ENCODE measurements around the gene ESF1. TPM values are rescaled to one million over a fixed set of nuclear protein-coding genes. Genes with fewer than 3 reads are reported as not detected.

Gene ESF1, protein sequence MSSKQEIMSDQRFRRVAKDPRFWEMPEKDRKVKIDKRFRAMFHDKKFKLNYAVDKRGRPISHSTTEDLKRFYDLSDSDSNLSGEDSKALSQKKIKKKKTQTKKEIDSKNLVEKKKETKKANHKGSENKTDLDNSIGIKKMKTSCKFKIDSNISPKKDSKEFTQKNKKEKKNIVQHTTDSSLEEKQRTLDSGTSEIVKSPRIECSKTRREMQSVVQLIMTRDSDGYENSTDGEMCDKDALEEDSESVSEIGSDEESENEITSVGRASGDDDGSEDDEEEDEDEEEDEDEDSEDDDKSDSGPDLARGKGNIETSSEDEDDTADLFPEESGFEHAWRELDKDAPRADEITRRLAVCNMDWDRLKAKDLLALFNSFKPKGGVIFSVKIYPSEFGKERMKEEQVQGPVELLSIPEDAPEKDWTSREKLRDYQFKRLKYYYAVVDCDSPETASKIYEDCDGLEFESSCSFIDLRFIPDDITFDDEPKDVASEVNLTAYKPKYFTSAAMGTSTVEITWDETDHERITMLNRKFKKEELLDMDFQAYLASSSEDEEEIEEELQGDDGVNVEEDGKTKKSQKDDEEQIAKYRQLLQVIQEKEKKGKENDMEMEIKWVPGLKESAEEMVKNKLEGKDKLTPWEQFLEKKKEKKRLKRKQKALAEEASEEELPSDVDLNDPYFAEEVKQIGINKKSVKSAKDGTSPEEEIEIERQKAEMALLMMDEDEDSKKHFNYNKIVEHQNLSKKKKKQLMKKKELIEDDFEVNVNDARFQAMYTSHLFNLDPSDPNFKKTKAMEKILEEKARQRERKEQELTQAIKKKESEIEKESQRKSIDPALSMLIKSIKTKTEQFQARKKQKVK
- total RNA-seq (10 to 100 TPM in 4 of 5 donors, 1 to 10 TPM in 1; 9.4 to 14.2 (median 12.2) TPM), total RNA-seq (22.5 to 210 (median 32.6) reads per million in 29 experiments)
- 13.2 TPM for total RNA-seq (2013)

DNA sequence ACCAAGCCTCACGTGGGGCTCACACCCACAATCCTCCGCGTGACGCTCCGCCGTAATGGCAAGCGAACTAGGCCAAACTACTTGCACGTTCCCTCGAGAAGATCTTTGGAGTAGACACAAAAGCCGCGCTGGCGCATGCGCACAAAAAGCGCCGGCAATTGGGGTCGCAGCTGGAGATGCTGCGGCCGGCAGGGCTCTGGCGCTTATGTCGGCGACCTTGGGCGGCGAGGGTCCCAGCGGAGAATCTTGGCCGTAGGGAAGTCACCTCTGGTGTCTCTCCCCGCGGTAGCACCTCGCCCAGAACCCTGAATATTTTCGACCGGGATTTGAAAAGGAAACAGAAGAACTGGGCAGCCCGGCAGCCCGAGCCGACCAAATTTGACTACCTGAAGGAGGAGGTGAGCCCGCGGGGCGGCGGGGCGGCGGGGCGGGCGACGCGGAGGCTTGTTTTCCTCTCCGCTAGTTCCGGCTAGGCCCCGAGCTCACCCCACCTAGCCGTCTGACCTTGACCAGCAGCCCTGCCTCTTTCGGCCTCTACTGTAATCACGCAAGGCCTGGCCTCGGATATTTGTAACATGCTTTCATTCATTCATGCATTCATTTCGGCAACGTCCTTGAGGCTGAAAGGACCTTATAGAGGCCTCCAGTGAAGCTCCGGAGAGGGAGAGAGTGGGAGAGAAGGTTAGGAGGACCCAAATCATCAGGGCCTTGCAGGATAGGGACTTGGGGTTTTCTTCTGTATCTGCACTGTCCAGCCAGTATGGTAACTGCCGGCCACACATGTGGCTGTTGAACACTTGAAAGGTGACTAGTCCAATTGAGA, at the start of gene ESF1, which contains the start of gene NDUFAF5:
TSS of gene ESF1 (minus strand) at position 27 of the 823 bp plus-strand sequence. CDS start 1,779 bp downstream, outside the sequence.
TSS of gene NDUFAF5 (plus strand) at position 136 of the 823 bp plus-strand sequence. CDS start at position 177, 41 bp downstream.
- ATAC-seq (replicated peaks in 1 of 4), result peak; percentile 96 to 98 (median 97)
- Histone ChIP-seq H3K36me3 (ENCODE audit: control insufficient read depth in 2 of 2, extremely low read depth in 1 of 2, insufficient read depth in 1 of 2, low read length in 1 of 2) (peaks cover 0 to 18% of the 10 kb centered on the region in 2 donors), H3K9me3 (no peaks in the 10 kb centered on the region), H3K4me3 (ENCODE audit: control insufficient read depth in 1 of 2, extremely low read depth in 1 of 2, low read length in 1 of 2) (peak within 1 kb of the TSS; percentile 89 to 91), H3K27ac (ENCODE audit: low read length) (peak within 1 kb of the TSS; percentile 90), H3K4me1 (ENCODE audit: control insufficient read depth in 1 of 2, extremely low read depth in 1 of 2, insufficient read depth in 2 of 2, low read length in 2 of 2) (peaks cover 14 to 30% of the 10 kb centered on the region in 2 experiments), H3K27me3 (replicated peaks in 1 of 2; ENCODE audit: control insufficient read depth in 2 of 2, extremely low read depth in 1 of 2, insufficient read depth in 2 of 2, low read length in 1 of 2) (no peaks in the 10 kb centered on the region)
- peak; percentile 81 to 94 (median 89) for DNase-seq
- ChIA-PET POLR2A (interaction anchor here in 1 of 2 donors (0.6 kb wide), 1 partner anchor 20 kb away, joined by 3 read pairs; no protein-coding TSS in a partner anchor), CTCF (interaction anchor here (1.2 to 4.0 kb wide), 3 partner anchors 11 to 13 kb away, joined by 3 to 39 read pairs (median 24); no protein-coding TSS in a partner anchor)
- WGBS (ENCODE audit: insufficient coverage), result under 1% methylated on average over 53 of the region's 54 CpGs
- H3K9me3 Mint-ChIP-seq, result no peaks in the 10 kb centered on the region
- H3K27ac Mint-ChIP-seq, result peak within 1 kb of the TSS; percentile 96 to 97
- peak within 1 kb of the TSS; percentile 97 to 100 (median 99) for H3K4me3 Mint-ChIP-seq
- H3K27me3 Mint-ChIP-seq, result no peaks in the 10 kb centered on the region
- peaks cover 30% of the 10 kb centered on the region for H3K36me3 Mint-ChIP-seq
- H3K4me1 Mint-ChIP-seq, result peaks cover 64 to 71% (median 66%) of the 10 kb centered on the region in 3 donors

DNA sequence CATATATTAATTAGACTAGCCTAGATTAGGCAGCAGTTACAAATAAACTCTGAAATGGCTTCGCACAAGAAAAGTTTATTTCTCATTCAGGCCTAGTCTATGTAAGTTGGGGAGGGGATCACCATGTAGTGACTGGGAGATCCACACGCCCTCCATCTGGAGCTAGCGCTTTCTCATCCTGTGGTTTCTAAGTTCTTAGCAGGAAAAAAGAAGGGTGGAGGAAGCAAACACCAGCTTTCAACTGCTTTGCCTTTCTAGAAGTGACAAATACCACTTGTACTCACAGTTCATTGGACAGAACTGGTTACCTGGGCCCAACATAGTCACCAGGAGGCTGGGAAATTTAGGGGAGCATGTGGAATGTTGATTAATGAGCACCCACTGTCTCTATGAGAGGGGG, 46.8 kb upstream of the ESF1 start:
- ATAC-seq (replicated peaks in 1 of 4) (no peak), DNase-seq (no peak)
- Mint-ChIP-seq H3K4me3 (no peak overlapping the region), H3K9me3 (peaks cover 0 to 4% (median 0%) of the 10 kb centered on the region in 3 donors), H3K4me1 (no peaks in the 10 kb centered on the region), H3K27ac (no peak overlapping the region), H3K27me3 (peaks cover 5 to 15% of the 10 kb centered on the region in 2 donors), H3K36me3 (no peaks in the 10 kb centered on the region)
- H3K27me3 ChIP-seq (replicated peaks in 1 of 2; ENCODE audit: control insufficient read depth in 2 of 2, extremely low read depth in 1 of 2, insufficient read depth in 2 of 2, low read length in 1 of 2), result peaks cover 0 to 9% of the 10 kb centered on the region in 2 experiments
- no peaks in the 10 kb centered on the region for H3K36me3 ChIP-seq (ENCODE audit: control insufficient read depth in 2 of 2, extremely low read depth in 1 of 2, insufficient read depth in 1 of 2, low read length in 1 of 2)
- WGBS (ENCODE audit: insufficient coverage), result 80% methylated on average over 2 of the region's 3 CpGs
- POLR2A ChIA-PET, result no interaction called here
- no peak overlapping the region for H3K4me3 ChIP-seq (ENCODE audit: control insufficient read depth in 1 of 2, extremely low read depth in 1 of 2, low read length in 1 of 2)
- CTCF ChIA-PET, result no interaction called here
- H3K9me3 ChIP-seq, result no peaks in the 10 kb centered on the region
- no peak overlapping the region for H3K27ac ChIP-seq (ENCODE audit: low read length)
- H3K4me1 ChIP-seq (ENCODE audit: control insufficient read depth in 1 of 2, extremely low read depth in 1 of 2, insufficient read depth in 2 of 2, low read length in 2 of 2), result no peaks in the 10 kb centered on the region

DNA sequence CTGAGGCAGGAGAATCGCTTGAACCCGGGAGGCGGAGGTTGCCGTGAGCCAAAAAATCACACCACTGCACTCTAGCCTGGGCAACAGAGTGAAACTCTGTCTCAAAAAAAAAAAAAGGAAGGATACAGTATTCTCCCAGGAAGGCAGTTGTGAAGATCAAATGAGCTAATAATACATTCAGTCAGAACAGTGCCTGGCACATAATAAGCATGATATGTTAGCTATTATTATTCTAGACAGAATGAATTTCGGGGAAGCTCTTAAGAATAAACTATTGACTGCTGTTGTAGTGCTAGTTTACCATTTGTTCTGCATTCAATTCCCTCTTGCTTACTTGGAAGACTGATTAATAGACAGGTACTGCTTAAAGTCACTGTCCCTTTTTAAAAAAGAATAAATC, 40.7 kb upstream of the ESF1 start:
- Histone ChIP-seq H3K36me3 (ENCODE audit: control insufficient read depth in 2 of 2, extremely low read depth in 1 of 2, insufficient read depth in 1 of 2, low read length in 1 of 2) (no peaks in the 10 kb centered on the region), H3K4me1 (ENCODE audit: control insufficient read depth in 1 of 2, extremely low read depth in 1 of 2, insufficient read depth in 2 of 2, low read length in 2 of 2) (no peaks in the 10 kb centered on the region), H3K4me3 (ENCODE audit: control insufficient read depth in 1 of 2, extremely low read depth in 1 of 2, low read length in 1 of 2) (no peak overlapping the region), H3K9me3 (no peaks in the 10 kb centered on the region), H3K27me3 (replicated peaks in 1 of 2; ENCODE audit: control insufficient read depth in 2 of 2, extremely low read depth in 1 of 2, insufficient read depth in 2 of 2, low read length in 1 of 2) (peaks cover 0 to 4% of the 10 kb centered on the region in 2 experiments), H3K27ac (ENCODE audit: low read length) (no peak overlapping the region)
- ChIA-PET CTCF (interaction anchor here (0.7 to 0.9 kb wide), 2 partner anchors 9 to 777 kb away, joined by 3 to 4 read pairs; no protein-coding TSS in a partner anchor), POLR2A (no interaction called here)
- H3K4me3 Mint-ChIP-seq, result no peak overlapping the region
- ATAC-seq (replicated peaks in 1 of 4), result no peak
- no peaks in the 10 kb centered on the region for H3K9me3 Mint-ChIP-seq
- no peaks in the 10 kb centered on the region for H3K4me1 Mint-ChIP-seq
- no peak for DNase-seq
- WGBS (ENCODE audit: insufficient coverage), result no CpG with 5 or more reads among the region's 5 CpGs
- H3K36me3 Mint-ChIP-seq, result peaks cover 4% of the 10 kb centered on the region
- peaks cover 0 to 3% of the 10 kb centered on the region in 2 donors for H3K27me3 Mint-ChIP-seq
- H3K27ac Mint-ChIP-seq, result no peak overlapping the region

DNA sequence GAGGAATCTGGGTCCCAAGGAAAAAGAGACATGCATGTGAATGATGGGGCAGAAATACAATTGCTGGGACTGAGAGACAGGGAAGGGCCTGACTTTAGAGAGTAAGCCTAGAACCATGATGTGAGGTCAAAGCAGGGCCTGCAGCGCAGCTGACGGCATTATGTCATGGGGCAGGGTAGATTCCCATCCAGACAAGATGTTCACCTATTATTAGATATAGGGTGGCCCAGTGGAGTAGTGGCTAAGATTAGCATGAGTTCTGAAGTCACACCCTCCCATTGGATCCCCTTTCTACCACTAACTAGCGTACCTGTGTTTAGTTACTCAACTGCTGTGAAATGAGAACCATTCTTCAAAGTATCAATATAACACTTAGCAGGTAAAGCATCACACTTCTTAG, 39.7 kb upstream of the ESF1 start:
- ChIA-PET POLR2A (no interaction called here), CTCF (interaction anchor here in 1 of 2 donors (0.9 kb wide), 1 partner anchor 8 kb away, joined by 3 read pairs; no protein-coding TSS in a partner anchor)
- no peaks in the 10 kb centered on the region for H3K4me1 ChIP-seq (ENCODE audit: control insufficient read depth in 1 of 2, extremely low read depth in 1 of 2, insufficient read depth in 2 of 2, low read length in 2 of 2)
- no peaks in the 10 kb centered on the region for H3K9me3 ChIP-seq
- DNase-seq, result no peak
- no peak overlapping the region for H3K4me3 Mint-ChIP-seq
- no peak for ATAC-seq (replicated peaks in 1 of 4)
- no peaks in the 10 kb centered on the region for H3K36me3 ChIP-seq (ENCODE audit: control insufficient read depth in 2 of 2, extremely low read depth in 1 of 2, insufficient read depth in 1 of 2, low read length in 1 of 2)
- H3K36me3 Mint-ChIP-seq, result peaks cover 4% of the 10 kb centered on the region
- peaks cover 0 to 3% of the 10 kb centered on the region in 2 donors for H3K27me3 Mint-ChIP-seq
- no peaks in the 10 kb centered on the region for H3K9me3 Mint-ChIP-seq
- peaks cover 0 to 4% of the 10 kb centered on the region in 2 experiments for H3K27me3 ChIP-seq (replicated peaks in 1 of 2; ENCODE audit: control insufficient read depth in 2 of 2, extremely low read depth in 1 of 2, insufficient read depth in 2 of 2, low read length in 1 of 2)
- H3K4me1 Mint-ChIP-seq, result no peaks in the 10 kb centered on the region
- H3K4me3 ChIP-seq (ENCODE audit: control insufficient read depth in 1 of 2, extremely low read depth in 1 of 2, low read length in 1 of 2), result no peak overlapping the region
- no peak overlapping the region for H3K27ac ChIP-seq (ENCODE audit: low read length)
- no CpG with 5 or more reads among the region's 3 CpGs for WGBS (ENCODE audit: insufficient coverage)
- no peak overlapping the region for H3K27ac Mint-ChIP-seq

DNA sequence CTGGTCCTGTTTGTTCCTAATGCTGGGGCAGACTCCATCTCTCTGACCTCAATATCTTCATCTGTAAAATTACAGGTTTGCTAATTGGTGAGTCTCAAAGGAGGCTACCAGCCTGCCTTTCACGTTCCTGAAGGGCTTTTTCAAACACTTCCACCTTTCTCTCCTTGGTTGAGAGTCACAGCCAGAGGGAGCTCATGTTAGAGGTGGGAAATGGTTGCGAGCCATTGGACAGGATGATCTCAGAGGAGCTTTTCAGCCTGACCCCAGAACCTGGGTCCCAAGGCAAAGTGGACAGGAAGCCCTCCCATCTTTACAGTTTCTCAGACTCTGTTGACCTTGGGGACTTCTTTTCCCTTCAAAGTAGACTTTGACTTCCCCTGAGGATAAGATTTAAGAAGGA, 37.7 kb upstream of the ESF1 start:
- CTCF ChIA-PET, result interaction anchor here in 1 of 2 donors (0.5 kb wide), 1 partner anchor 15 kb away, joined by 3 read pairs; no protein-coding TSS in a partner anchor

More for the DNA sequence above, 37.7 kb upstream of the ESF1 start:
- peaks cover 10% of the 10 kb centered on the region for H3K36me3 Mint-ChIP-seq
- H3K27ac Mint-ChIP-seq, result no peak overlapping the region
- Histone ChIP-seq H3K27ac (ENCODE audit: low read length) (no peak overlapping the region), H3K4me1 (ENCODE audit: control insufficient read depth in 1 of 2, extremely low read depth in 1 of 2, insufficient read depth in 2 of 2, low read length in 2 of 2) (no peaks in the 10 kb centered on the region), H3K36me3 (ENCODE audit: control insufficient read depth in 2 of 2, extremely low read depth in 1 of 2, insufficient read depth in 1 of 2, low read length in 1 of 2) (peaks cover 0 to 9% of the 10 kb centered on the region in 2 donors), H3K9me3 (no peaks in the 10 kb centered on the region), H3K4me3 (ENCODE audit: control insufficient read depth in 1 of 2, extremely low read depth in 1 of 2, low read length in 1 of 2) (no peak overlapping the region), H3K27me3 (replicated peaks in 1 of 2; ENCODE audit: control insufficient read depth in 2 of 2, extremely low read depth in 1 of 2, insufficient read depth in 2 of 2, low read length in 1 of 2) (no peaks in the 10 kb centered on the region)
- POLR2A ChIA-PET, result no interaction called here
- no CpG with 5 or more reads among the region's 2 CpGs for WGBS (ENCODE audit: insufficient coverage)
- H3K9me3 Mint-ChIP-seq, result no peaks in the 10 kb centered on the region
- peaks cover 0 to 3% of the 10 kb centered on the region in 2 donors for H3K27me3 Mint-ChIP-seq
- no peak for ATAC-seq (replicated peaks in 1 of 4)
- H3K4me1 Mint-ChIP-seq, result no peaks in the 10 kb centered on the region
- DNase-seq, result no peak
- H3K4me3 Mint-ChIP-seq, result no peak overlapping the region

Measured in T-cell (primary cell).